ENCODE results near the gene PPFIBP1. TPM values are rescaled to one million over a fixed set of nuclear protein-coding genes. Genes with fewer than 3 reads are reported as not detected.

PPFIBP1 gene
- total and polyA plus RNA-seq, 2 of the 13 experiments (the other 11 are each of a cell fraction or from before 2014, with no cell fraction given) = 16.2 to 21.8 TPM

DNA sequence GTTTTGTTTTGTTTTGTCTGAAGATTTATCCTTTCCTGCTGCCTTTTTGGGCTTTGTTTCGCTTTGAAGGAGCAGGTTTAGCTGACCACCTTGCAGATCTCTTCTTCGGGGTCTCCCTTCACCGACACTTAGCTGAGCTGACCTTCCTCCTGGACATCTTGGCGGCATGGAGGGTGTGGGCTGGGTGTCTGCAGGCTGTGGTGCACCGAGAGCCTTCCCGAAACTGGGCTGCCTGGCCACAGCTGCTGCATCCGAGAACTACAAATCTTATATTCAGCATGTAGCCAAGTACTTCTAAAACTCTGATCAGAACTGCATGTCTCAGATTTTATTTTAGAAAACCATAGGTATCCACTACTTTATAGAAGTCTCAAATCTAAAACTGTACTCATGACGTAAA is 84.9 kb downstream of the PPFIBP1 start:
- H3K9me3 ChIP-seq (ENCODE audit: low read length) = no peaks in the 10 kb centered on the region; the same call in 1 of the 2 replicates
- H3K27me3 ChIP-seq (ENCODE audit: control insufficient read depth in 1 of 2, insufficient read depth in 2 of 2, low read length in 2 of 2) = no peaks in the 10 kb centered on the region; a peak in 1 of 5 replicates
- in situ Hi-C loops (cut with HindIII; ENCODE audit: extremely low pct_ligation_motif_present, low pct_unique_long_range_greater_than_20kb) (no loop called here), intact Hi-C loops (cut with micrococcal nuclease; ENCODE audit: unreplicated experiment) (no loop called here)
- no peak for FAIRE-seq
- DNase-seq (ENCODE audit: low spot score) = no peak
- H3K4me2 ChIP-seq (ENCODE audit: low read depth, low read length) = no peak overlapping the region
- ATAC-seq = no peak
- no peak overlapping the region for H3K4me3 ChIP-seq (replicated peaks in 1 of 3; ENCODE audit: insufficient read depth in 1 of 3, low read depth in 2 of 3, low read length in 3 of 3)
- no peak overlapping the region for H2AFZ ChIP-seq (ENCODE audit: low read length)
- H4K20me1 ChIP-seq (ENCODE audit: insufficient read depth, low read length) = no peaks in the 10 kb centered on the region
- BruUV-seq (replicated peaks) = no TSS peak
- TF ChIP-seq ZNF260 (CRISPR knock-in tag; IDR thresholded peaks at IDR 0.05; ENCODE audit: borderline replicate concordance, low read depth) = no peak
- TF ChIP-seq HOMEZ (CRISPR knock-in tag; IDR thresholded peaks at IDR 0.05; ENCODE audit: low read depth) = no peak
- TF ChIP-seq REL (CRISPR knock-in tag; conservative IDR thresholded peaks at IDR 0.05) = no peak
- no peak for TF ChIP-seq IRF1 (CRISPR knock-in tag; IDR thresholded peaks at IDR 0.05; ENCODE audit: low read depth)
- TF ChIP-seq ZNF335 (CRISPR knock-in tag; IDR thresholded peaks at IDR 0.05) = no peak
- TF ChIP-seq ZBTB37 (CRISPR knock-in tag; IDR thresholded peaks at IDR 0.05) = no peak
- TF ChIP-seq, protein P1, sequence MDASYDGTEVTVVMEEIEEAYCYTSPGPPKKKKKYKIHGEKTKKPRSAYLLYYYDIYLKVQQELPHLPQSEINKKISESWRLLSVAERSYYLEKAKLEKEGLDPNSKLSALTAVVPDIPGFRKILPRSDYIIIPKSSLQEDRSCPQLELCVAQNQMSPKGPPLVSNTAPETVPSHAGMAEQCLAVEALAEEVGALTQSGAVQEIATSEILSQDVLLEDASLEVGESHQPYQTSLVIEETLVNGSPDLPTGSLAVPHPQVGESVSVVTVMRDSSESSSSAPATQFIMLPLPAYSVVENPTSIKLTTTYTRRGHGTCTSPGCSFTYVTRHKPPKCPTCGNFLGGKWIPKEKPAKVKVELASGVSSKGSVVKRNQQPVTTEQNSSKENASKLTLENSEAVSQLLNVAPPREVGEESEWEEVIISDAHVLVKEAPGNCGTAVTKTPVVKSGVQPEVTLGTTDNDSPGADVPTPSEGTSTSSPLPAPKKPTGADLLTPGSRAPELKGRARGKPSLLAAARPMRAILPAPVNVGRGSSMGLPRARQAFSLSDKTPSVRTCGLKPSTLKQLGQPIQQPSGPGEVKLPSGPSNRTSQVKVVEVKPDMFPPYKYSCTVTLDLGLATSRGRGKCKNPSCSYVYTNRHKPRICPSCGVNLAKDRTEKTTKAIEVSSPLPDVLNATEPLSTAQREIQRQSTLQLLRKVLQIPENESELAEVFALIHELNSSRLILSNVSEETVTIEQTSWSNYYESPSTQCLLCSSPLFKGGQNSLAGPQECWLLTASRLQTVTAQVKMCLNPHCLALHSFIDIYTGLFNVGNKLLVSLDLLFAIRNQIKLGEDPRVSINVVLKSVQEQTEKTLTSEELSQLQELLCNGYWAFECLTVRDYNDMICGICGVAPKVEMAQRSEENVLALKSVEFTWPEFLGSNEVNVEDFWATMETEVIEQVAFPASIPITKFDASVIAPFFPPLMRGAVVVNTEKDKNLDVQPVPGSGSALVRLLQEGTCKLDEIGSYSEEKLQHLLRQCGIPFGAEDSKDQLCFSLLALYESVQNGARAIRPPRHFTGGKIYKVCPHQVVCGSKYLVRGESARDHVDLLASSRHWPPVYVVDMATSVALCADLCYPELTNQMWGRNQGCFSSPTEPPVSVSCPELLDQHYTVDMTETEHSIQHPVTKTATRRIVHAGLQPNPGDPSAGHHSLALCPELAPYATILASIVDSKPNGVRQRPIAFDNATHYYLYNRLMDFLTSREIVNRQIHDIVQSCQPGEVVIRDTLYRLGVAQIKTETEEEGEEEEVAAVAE (CRISPR knock-in tag; IDR thresholded peaks at IDR 0.05; ENCODE audit: borderline replicate concordance) = no peak
- no peak for TF ChIP-seq ZNF382 (CRISPR knock-in tag; IDR thresholded peaks at IDR 0.05; ENCODE audit: borderline replicate concordance)
- no peak for TF ChIP-seq ZNF678 (CRISPR knock-in tag; IDR thresholded peaks at IDR 0.05)
- no peak for TF ChIP-seq PHF5A (CRISPR knock-in tag; IDR thresholded peaks at IDR 0.05; ENCODE audit: low read depth, unreplicated experiment)
- no peak for TF ChIP-seq ZNF672 (CRISPR knock-in tag; IDR thresholded peaks at IDR 0.05)
- TF ChIP-seq EEA1 (CRISPR knock-in tag; IDR thresholded peaks at IDR 0.05; ENCODE audit: borderline replicate concordance) = no peak
- no peak for TF ChIP-seq ZNF605 (CRISPR knock-in tag; IDR thresholded peaks at IDR 0.05)
- no peak for TF ChIP-seq ZNF781 (CRISPR knock-in tag; IDR thresholded peaks at IDR 0.05; ENCODE audit: borderline replicate concordance, not compliant biosample characterization)
- no peak for TF ChIP-seq RFXAP (CRISPR knock-in tag; IDR thresholded peaks at IDR 0.05; ENCODE audit: borderline replicate concordance)
- TF ChIP-seq CHD4 (IDR thresholded peaks at IDR 0.05; ENCODE audit: borderline replicate concordance, low read length) = no peak
- no peak for TF ChIP-seq ZFP36L2 (CRISPR knock-in tag; IDR thresholded peaks at IDR 0.05)
- no peak for TF ChIP-seq ZMYM2 (CRISPR knock-in tag; IDR thresholded peaks at IDR 0.05)
- CTCF ChIA-PET (ENCODE audit: low intra/inter-chr PET ratio, low total read pairs) = no interaction called here
- peaks cover 16% of the 10 kb centered on the region for H3K4me1 ChIP-seq (ENCODE audit: insufficient read depth, low read length)
- H3K79me2 ChIP-seq (ENCODE audit: insufficient read depth, low read length) = no peaks in the 10 kb centered on the region
- WGBS (ENCODE audit: low lambda C conversion rate) = 95% methylated on average over 8 of the region's 8 CpGs
- no peak overlapping the region for H3K27ac ChIP-seq (ENCODE audit: extremely low read length, insufficient read depth, low read length)
- no peaks in the 10 kb centered on the region; a peak in 1 of 5 replicates for H3K36me3 ChIP-seq (replicated peaks in 1 of 2; ENCODE audit: control insufficient read depth in 1 of 2, insufficient read depth in 2 of 2, low read length in 2 of 2)
- POLR2A ChIA-PET = no interaction called here
- no peak overlapping the region for H3K9ac ChIP-seq (ENCODE audit: insufficient read depth, low read depth, low read length)
